Natural killer cell (primary cell): ENCODE measurements around the gene C2CD4D. TPM values are rescaled to one million over a fixed set of nuclear protein-coding genes. Genes with fewer than 3 reads are reported as not detected.

Experiments used
- ATAC-seq, 3 donors: fragments of 150-1000 bp in 2 of 3; fragments of 200-7000 bp in 1 of 3; cut with Tn5 transposase; 1 replicate in 1 of 3; 2 replicates in 2 of 3; pipeline ENCODE4 v1.10.0; 2021; ENCODE audit warnings: mild to moderate bottlenecking in 2 of 3, moderate library complexity in 2 of 3
- DNase-seq, 2 donors: peaks; one replicate each; pipeline versions ENCODE4 v3.0.0 to v3.0.0-alpha.2; 2013 to 2021; ENCODE audit warnings: mixed read lengths in 1 of 2
- H3K27ac ChIP-seq: one replicate; pipeline ENCODE4 v1.5.1; 2013; ENCODE audit warnings: mild to moderate bottlenecking, low read length
- H3K27me3 ChIP-seq: one replicate; pipeline ENCODE4 v1.6.1; 2013; ENCODE audit warnings: low read length; ENCODE audit not compliant: control insufficient read depth, insufficient read depth
- H3K36me3 ChIP-seq: one replicate; pipeline ENCODE4 v1.6.1; 2013; ENCODE audit warnings: low read length; ENCODE audit not compliant: control insufficient read depth, insufficient read depth
- H3K4me1 ChIP-seq: one replicate; pipeline ENCODE4 v1.6.1; 2013; ENCODE audit warnings: low read length; ENCODE audit not compliant: control insufficient read depth, insufficient read depth
- H3K4me3 ChIP-seq: one replicate; pipeline ENCODE4 v1.5.1; 2013; ENCODE audit warnings: low read length
- H3K9me3 ChIP-seq: one replicate; pipeline ENCODE4 v1.6.1; 2013; ENCODE audit warnings: low read length; ENCODE audit not compliant: control insufficient read depth, insufficient read depth
- H3K27ac Mint-ChIP-seq, 2 donors: one replicate each; pipeline ENCODE4 v1.8.0; 2022; ENCODE audit warnings: mild to moderate bottlenecking in 2 of 2, mixed read lengths in 2 of 2, moderate library complexity in 1 of 2
- H3K27me3 Mint-ChIP-seq, 2 donors: one replicate each; pipeline ENCODE4 v1.8.0; 2022; ENCODE audit warnings: low read depth in 2 of 2, mixed read lengths in 2 of 2
- H3K36me3 Mint-ChIP-seq: one replicate; pipeline ENCODE4 v1.8.0; 2022; ENCODE audit warnings: mixed read lengths
- H3K4me1 Mint-ChIP-seq, 2 donors: one replicate each; pipeline ENCODE4 v1.8.0; 2022; ENCODE audit warnings: mixed read lengths in 2 of 2
- H3K4me3 Mint-ChIP-seq: one replicate; pipeline ENCODE4 v1.8.0; 2022; ENCODE audit warnings: mild to moderate bottlenecking, moderate library complexity, mixed read lengths
- H3K9me3 Mint-ChIP-seq, 2 donors: one replicate each; pipeline ENCODE4 v1.8.0; 2022; ENCODE audit warnings: mixed read lengths in 2 of 2
- CTCF ChIP-seq: fragments of 200-600 bp; IDR thresholded peaks from one replicate; pipeline ENCODE4 v1.8.0; 2022; ENCODE audit warnings: antibody characterized with exemption
- WGBS: methylation state at CpG from one replicate; pipeline ENCODE4 v1.1.7; 2013; ENCODE audit warnings: missing lambda C conversion rate; ENCODE audit not compliant: insufficient coverage; 5-methylcytosine and 5-hydroxymethylcytosine counted together
- intact Hi-C: fragments of 100-400 bp; cut with micrococcal nuclease; formaldehyde crosslinking; loops from one replicate; pipeline ENCODE4 v1.14.2; 2022
- total RNA-seq, 4 donors: library from RNA; stranded (reverse); fragments of 120-200 nt in 1 of 4; gene quantifications; one replicate each; pipeline versions ENCODE4 v1.2.3 to v1.2.4, GENCODE V29; 2013 to 2022

Gene C2CD4D
- total RNA-seq, 3 donors from 2014 or later (not counting 1 experiment from before 2014, with no cell fraction given), result 0.20 to 0.24 TPM; not detected in 1

DNA sequence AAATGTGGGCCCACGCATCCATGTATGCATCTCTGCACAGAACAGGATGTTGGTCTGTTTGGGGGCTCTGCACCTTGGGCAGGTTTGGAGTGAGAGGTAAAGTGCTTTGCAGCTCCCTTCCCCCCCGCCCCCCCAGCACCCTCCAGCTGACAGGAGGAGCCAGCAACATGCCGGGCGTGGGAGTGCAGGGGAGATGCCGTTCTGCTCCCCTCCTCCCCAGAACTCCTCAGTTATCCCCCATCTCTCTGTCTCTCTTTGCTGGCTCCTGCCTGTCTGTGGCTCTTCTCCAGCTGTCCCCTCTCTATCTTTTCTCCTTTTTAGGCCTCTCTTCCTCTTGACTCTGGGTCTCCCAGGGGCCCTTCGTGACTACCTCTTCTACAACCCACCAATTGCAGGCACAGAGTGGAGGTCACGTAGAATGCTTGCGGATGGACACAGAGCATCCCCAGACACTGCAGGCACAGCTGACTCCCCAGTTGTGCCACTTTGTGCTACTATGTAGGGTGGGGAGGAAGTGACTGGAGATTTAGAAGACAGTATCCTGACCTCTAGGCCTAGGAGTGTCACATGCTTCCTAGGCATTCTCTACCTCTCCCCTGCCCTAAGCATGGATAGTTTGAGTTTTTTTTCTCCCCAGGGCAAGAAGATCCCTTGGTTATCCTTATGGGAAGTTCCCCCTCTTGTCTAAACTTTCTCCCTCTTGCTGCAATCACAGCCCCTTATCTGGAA is 6.3 kb downstream of the C2CD4D start:
- Histone ChIP-seq H3K27ac (no peak overlapping the region), H3K36me3 (no peaks in the 10 kb centered on the region), H3K27me3 (no peaks in the 10 kb centered on the region), H3K4me1 (peaks cover 69% of the 10 kb centered on the region), H3K4me3 (no peak overlapping the region), H3K9me3 (no peaks in the 10 kb centered on the region)
- peaks cover 34 to 55% of the 10 kb centered on the region in 2 donors for H3K4me1 Mint-ChIP-seq
- H3K4me3 Mint-ChIP-seq, result no peak overlapping the region
- no peaks in the 10 kb centered on the region for H3K36me3 Mint-ChIP-seq
- intact Hi-C loops, result no loop called here
- H3K27me3 Mint-ChIP-seq, result peaks cover 0 to 15% of the 10 kb centered on the region in 2 donors
- ATAC-seq (no peak), DNase-seq (no peak)
- 88% methylated on average over 7 of the region's 8 CpGs for WGBS
- no peak for TF ChIP-seq CTCF
- no peak overlapping the region for H3K27ac Mint-ChIP-seq
- no peaks in the 10 kb centered on the region for H3K9me3 Mint-ChIP-seq

DNA sequence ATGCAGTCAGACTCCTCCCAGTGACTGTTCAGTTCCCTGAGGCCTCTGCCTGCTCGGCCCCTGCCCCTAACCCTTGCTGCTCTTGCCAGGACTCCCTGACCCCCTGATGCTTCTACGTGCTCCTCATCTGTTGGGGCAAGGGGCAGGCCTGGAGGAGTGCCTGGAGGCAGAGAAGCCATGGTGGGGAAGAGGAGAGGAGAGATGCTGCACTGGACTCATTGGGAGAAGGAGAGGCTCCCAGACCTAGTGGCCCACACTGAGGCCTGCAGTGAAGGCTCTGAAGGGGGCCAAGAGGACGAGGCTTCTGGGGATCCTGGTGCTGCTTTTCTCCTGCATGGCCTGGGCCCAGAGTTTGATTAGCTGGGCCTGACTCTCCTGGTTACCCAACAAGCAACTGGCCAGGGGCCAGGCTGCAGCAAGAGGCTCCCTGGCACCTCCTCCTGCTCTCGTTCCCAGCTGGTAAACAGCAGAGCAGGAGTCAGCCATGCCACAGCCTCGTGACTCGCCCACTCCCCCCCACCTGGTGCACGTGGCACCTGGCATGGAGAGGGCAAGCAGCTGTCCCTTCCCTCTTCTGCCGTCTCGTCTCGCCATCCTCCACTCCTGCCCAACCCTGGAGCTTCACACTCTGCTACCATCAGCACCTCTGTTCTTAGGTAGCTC is 7.2 kb downstream of the C2CD4D start:
- peaks cover 0 to 11% of the 10 kb centered on the region in 2 donors for H3K27me3 Mint-ChIP-seq
- peaks cover 30 to 59% of the 10 kb centered on the region in 2 donors for H3K4me1 Mint-ChIP-seq
- H3K9me3 ChIP-seq, result no peaks in the 10 kb centered on the region
- H3K9me3 Mint-ChIP-seq, result no peaks in the 10 kb centered on the region
- ATAC-seq, result no peak
- H3K27ac Mint-ChIP-seq, result no peak overlapping the region
- no peak overlapping the region for H3K4me3 Mint-ChIP-seq
- 72% methylated on average over 10 of the region's 10 CpGs for WGBS
- DNase-seq, result no peak
- intact Hi-C loops, result no loop called here
- H3K4me1 ChIP-seq, result peaks cover 73% of the 10 kb centered on the region
- peak overlapping the region; percentile 22 for H3K27ac ChIP-seq
- no peaks in the 10 kb centered on the region for H3K36me3 ChIP-seq
- no peak overlapping the region for H3K4me3 ChIP-seq
- no peaks in the 10 kb centered on the region for H3K27me3 ChIP-seq
- no peak for TF ChIP-seq CTCF
- H3K36me3 Mint-ChIP-seq, result no peaks in the 10 kb centered on the region

- TF ChIP-seq CTCF, result no peak
- no peak within 1 kb of the TSS for H3K4me3 ChIP-seq
- H3K27ac Mint-ChIP-seq, result no peak within 1 kb of the TSS
- no peak for DNase-seq
- H3K27me3 Mint-ChIP-seq, result peaks cover 0 to 10% of the 10 kb centered on the region in 2 donors
- peak within 1 kb of the TSS; percentile 49 for H3K27ac ChIP-seq
- ATAC-seq, result no peak
- peaks cover 68% of the 10 kb centered on the region for H3K4me1 ChIP-seq
- H3K9me3 ChIP-seq, result no peaks in the 10 kb centered on the region
- H3K9me3 Mint-ChIP-seq, result no peaks in the 10 kb centered on the region
- no peaks in the 10 kb centered on the region for H3K27me3 ChIP-seq
- H3K4me3 Mint-ChIP-seq, result peak within 1 kb of the TSS; percentile 13
- no peaks in the 10 kb centered on the region for H3K36me3 ChIP-seq
- intact Hi-C loops, result no loop called here
- no peaks in the 10 kb centered on the region for H3K36me3 Mint-ChIP-seq
- 85% methylated on average over 5 of the region's 5 CpGs for WGBS
- H3K4me1 Mint-ChIP-seq, result peaks cover 21 to 51% of the 10 kb centered on the region in 2 donors
These were observed 8.0 kb downstream of the C2CD4D start, which contains the start of gene RORC for GRCh38 chr1:151831605-151832004. Gene RORC (minus strand): TSS chr1:151831802. CDS start chr1:151831764, 38 bp downstream.
